ENCODE data around the gene SPEG.
A peak's percentile ranks its signal among the peaks of the same experiment; 100 is the strongest.

The SPEG gene

DNA sequence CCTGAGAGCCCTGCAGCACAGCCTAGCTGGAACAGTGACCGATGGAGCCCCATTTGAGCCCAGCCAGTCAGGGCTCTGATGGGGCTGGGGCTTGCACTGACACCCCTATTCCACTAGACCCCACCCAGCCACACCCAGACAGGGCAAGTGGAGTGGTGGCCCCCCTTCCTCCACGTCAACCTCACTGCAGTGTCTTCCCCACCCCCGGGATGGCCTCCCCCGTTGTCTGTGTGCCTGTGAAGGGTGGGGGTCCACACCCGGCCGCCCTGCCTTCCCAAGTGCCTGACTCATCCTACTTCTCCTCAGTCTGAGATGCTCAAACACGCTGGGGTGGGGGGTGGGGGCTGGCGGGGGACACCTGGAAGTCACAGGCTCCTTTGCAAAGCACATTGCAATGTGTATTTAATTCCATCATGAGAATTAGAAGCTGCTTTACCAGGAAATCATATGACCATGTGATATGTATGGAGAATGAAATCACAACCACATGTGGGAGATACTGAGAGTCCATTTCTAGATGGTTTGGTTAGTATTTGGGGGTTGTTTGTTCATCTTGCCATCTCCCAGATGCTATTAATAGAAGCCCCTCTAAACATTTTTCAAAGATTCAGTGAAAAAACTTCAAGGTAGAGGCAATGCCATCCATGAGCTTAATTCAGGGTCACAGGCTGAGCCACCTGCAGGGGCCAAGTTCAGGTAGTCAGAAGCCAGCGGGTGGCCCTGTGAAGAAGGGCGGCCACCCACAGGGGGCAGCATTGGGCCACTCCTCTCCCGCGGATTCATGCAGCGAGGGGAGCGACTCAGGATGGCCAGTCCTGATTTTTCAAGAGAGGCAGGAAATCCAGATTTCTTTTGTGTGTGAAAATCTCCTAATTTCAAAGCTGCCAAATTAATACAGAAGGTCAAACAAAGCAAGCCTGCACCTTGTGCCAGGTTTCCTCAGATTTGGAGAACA, 41.3 kb downstream of the SPEG start:
- no peak overlapping the region for H3K4me3 ChIP-seq (ENCODE audit: low read length)
- H3K9me2 ChIP-seq (replicated peaks; ENCODE audit: control insufficient read depth, low read length): no peaks in the 10 kb centered on the region
- H3F3A ChIP-seq (ENCODE audit: control insufficient read depth, insufficient read depth): no peaks in the 10 kb centered on the region
- no peaks in the 10 kb centered on the region for H4K20me1 ChIP-seq (ENCODE audit: control insufficient read depth, insufficient read depth, low read depth, low read length)
- H3K27ac ChIP-seq (ENCODE audit: low read depth, low read length): no peak overlapping the region
- H3K4me1 ChIP-seq (ENCODE audit: control insufficient read depth, low read length): no peaks in the 10 kb centered on the region
- no peaks in the 10 kb centered on the region for H3K27me3 ChIP-seq (ENCODE audit: control insufficient read depth, low read length)
- H3K4me2 ChIP-seq (ENCODE audit: low read length): no peak overlapping the region
- TF ChIP-seq, protein P1, sequence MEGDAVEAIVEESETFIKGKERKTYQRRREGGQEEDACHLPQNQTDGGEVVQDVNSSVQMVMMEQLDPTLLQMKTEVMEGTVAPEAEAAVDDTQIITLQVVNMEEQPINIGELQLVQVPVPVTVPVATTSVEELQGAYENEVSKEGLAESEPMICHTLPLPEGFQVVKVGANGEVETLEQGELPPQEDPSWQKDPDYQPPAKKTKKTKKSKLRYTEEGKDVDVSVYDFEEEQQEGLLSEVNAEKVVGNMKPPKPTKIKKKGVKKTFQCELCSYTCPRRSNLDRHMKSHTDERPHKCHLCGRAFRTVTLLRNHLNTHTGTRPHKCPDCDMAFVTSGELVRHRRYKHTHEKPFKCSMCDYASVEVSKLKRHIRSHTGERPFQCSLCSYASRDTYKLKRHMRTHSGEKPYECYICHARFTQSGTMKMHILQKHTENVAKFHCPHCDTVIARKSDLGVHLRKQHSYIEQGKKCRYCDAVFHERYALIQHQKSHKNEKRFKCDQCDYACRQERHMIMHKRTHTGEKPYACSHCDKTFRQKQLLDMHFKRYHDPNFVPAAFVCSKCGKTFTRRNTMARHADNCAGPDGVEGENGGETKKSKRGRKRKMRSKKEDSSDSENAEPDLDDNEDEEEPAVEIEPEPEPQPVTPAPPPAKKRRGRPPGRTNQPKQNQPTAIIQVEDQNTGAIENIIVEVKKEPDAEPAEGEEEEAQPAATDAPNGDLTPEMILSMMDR (IDR thresholded peaks at IDR 0.05; ENCODE audit: low read depth, low read length, poor library complexity, severe bottlenecking): peak; percentile 96
- no peak for TF ChIP-seq EZH2phosphoT487 (IDR thresholded peaks at IDR 0.05; ENCODE audit: borderline replicate concordance, low read length)
- no peaks in the 10 kb centered on the region for H3K79me2 ChIP-seq (ENCODE audit: control insufficient read depth, low read length)
- no peaks in the 10 kb centered on the region for H3K9me3 ChIP-seq (ENCODE audit: control insufficient read depth, insufficient read depth, low read length)
- H3K36me3 ChIP-seq (ENCODE audit: control insufficient read depth, low read length): no peaks in the 10 kb centered on the region

DNA sequence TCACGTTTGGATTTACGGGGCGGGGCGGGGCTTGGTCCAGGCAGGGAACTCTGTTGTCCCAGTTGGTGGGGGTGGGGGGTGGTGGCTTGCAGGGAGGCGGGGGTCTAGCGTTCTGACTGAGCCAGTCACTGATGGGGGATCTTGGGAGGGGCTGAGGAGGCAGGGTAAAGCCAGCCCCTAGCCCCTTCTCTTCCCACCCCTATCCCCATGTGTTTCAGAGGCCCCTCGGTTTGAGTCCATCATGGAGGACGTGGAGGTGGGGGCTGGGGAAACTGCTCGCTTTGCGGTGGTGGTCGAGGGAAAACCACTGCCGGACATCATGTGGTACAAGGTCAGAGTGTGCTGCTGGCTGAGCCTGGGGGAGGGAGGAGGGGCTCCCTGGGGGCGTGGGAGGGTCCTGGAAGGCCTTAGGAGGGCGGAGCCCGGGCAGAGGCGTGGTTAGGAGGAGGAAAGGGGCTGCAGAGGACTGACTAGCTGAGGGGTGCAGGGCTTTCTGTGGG, 42.1 kb downstream of the SPEG start:
- Histone ChIP-seq H3K4me2 (ENCODE audit: low read length) (no peak overlapping the region), H4K20me1 (ENCODE audit: control insufficient read depth, insufficient read depth, low read depth, low read length) (no peaks in the 10 kb centered on the region), H3K4me3 (ENCODE audit: low read length) (no peak overlapping the region), H3K4me1 (ENCODE audit: control insufficient read depth, low read length) (no peaks in the 10 kb centered on the region), H3K27ac (ENCODE audit: low read depth, low read length) (no peak overlapping the region), H3K9me3 (ENCODE audit: control insufficient read depth, insufficient read depth, low read length) (no peaks in the 10 kb centered on the region), H3F3A (ENCODE audit: control insufficient read depth, insufficient read depth) (no peaks in the 10 kb centered on the region), H3K27me3 (ENCODE audit: control insufficient read depth, low read length) (no peaks in the 10 kb centered on the region), H3K79me2 (ENCODE audit: control insufficient read depth, low read length) (no peaks in the 10 kb centered on the region), H3K9me2 (replicated peaks; ENCODE audit: control insufficient read depth, low read length) (no peaks in the 10 kb centered on the region), H3K36me3 (ENCODE audit: control insufficient read depth, low read length) (no peaks in the 10 kb centered on the region)
- TF ChIP-seq, protein P1 (IDR thresholded peaks at IDR 0.05; ENCODE audit: low read depth, low read length, poor library complexity, severe bottlenecking): no peak
- no peak for TF ChIP-seq EZH2phosphoT487 (IDR thresholded peaks at IDR 0.05; ENCODE audit: borderline replicate concordance, low read length)

DNA sequence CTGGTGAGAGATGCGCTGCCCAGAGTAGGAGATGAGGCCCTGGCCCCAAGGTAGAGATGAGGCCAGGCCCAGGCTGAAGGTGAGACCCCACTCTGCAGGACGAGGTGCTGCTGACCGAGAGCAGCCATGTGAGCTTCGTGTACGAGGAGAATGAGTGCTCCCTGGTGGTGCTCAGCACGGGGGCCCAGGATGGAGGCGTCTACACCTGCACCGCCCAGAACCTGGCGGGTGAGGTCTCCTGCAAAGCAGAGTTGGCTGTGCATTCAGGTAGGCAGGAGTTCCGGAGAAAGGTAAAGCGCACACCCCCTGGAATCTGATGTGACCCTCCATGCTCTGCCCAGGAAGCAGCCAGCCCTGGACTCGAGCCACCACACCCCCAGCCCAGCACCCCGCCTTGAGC, 42.5 kb downstream of the SPEG start:
- H3K36me3 ChIP-seq (ENCODE audit: control insufficient read depth, low read length): no peaks in the 10 kb centered on the region
- H3K4me1 ChIP-seq (ENCODE audit: control insufficient read depth, low read length): no peaks in the 10 kb centered on the region
- no peaks in the 10 kb centered on the region for H3K9me2 ChIP-seq (replicated peaks; ENCODE audit: control insufficient read depth, low read length)
- H4K20me1 ChIP-seq (ENCODE audit: control insufficient read depth, insufficient read depth, low read depth, low read length): no peaks in the 10 kb centered on the region
- H3F3A ChIP-seq (ENCODE audit: control insufficient read depth, insufficient read depth): no peaks in the 10 kb centered on the region
- no peak overlapping the region for H3K4me2 ChIP-seq (ENCODE audit: low read length)
- H3K27ac ChIP-seq (ENCODE audit: low read depth, low read length): no peak overlapping the region
- H3K9me3 ChIP-seq (ENCODE audit: control insufficient read depth, insufficient read depth, low read length): no peaks in the 10 kb centered on the region
- TF ChIP-seq, protein P1 (IDR thresholded peaks at IDR 0.05; ENCODE audit: low read depth, low read length, poor library complexity, severe bottlenecking): no peak
- no peak for TF ChIP-seq EZH2phosphoT487 (IDR thresholded peaks at IDR 0.05; ENCODE audit: borderline replicate concordance, low read length)
- H3K79me2 ChIP-seq (ENCODE audit: control insufficient read depth, low read length): no peaks in the 10 kb centered on the region
- H3K4me3 ChIP-seq (ENCODE audit: low read length): no peak overlapping the region
- peaks cover 1% of the 10 kb centered on the region for H3K27me3 ChIP-seq (ENCODE audit: control insufficient read depth, low read length)

All from DOHH2 (cell line).